CD14-positive monocyte (primary cell): ENCODE data around the gene ZXDC. TPM values are rescaled to one million over a fixed set of nuclear protein-coding genes. Genes with fewer than 3 reads are reported as not detected.

Experiments
- DNase-seq, 3 donors: peaks; one replicate each; pipeline ENCODE4 v3.0.0-alpha.2; 2011 to 2022
- H2AFZ ChIP-seq: 2 replicates; pipeline ENCODE4 v1.6.0; 2012; ENCODE audit warnings: mild to moderate bottlenecking, low read depth, low read length, inconsistent platforms; ENCODE audit not compliant: insufficient read depth, poor library complexity, severe bottlenecking
- H3K27ac ChIP-seq, 2 donors: 1 replicate in 1 of 2; 2 replicates in 1 of 2; pipeline ENCODE4 v1.5.1; 2012 to 2013; ENCODE audit warnings: low read length in 2 of 2, control low read depth in 1 of 2, inconsistent platforms in 1 of 2, low read depth in 1 of 2, mild to moderate bottlenecking in 1 of 2
- H3K27me3 ChIP-seq, 2 donors: one replicate each; pipeline versions ENCODE4 v1.6.0 to v1.6.1; 2011 to 2013; ENCODE audit warnings: low read length in 2 of 2; ENCODE audit not compliant: control insufficient read depth in 2 of 2, insufficient read depth in 2 of 2
- H3K36me3 ChIP-seq, 2 donors: replicated peaks in 1 of 2; 1 replicate in 1 of 2; 2 replicates in 1 of 2; pipeline versions ENCODE4 v1.5.1 to v1.6.1; 2012 to 2013; ENCODE audit warnings: low read length in 2 of 2, control low read depth in 1 of 2, inconsistent platforms in 1 of 2, mild to moderate bottlenecking in 1 of 2; ENCODE audit not compliant: insufficient read depth in 2 of 2, control insufficient read depth in 1 of 2
- H3K4me1 ChIP-seq, 2 donors: 1 replicate in 1 of 2; 2 replicates in 1 of 2; pipeline versions ENCODE4 v1.5.1 to v1.6.1; 2012 to 2013; ENCODE audit warnings: low read length in 2 of 2, control low read depth in 1 of 2, inconsistent platforms in 1 of 2, mild to moderate bottlenecking in 1 of 2, moderate library complexity in 1 of 2; ENCODE audit not compliant: insufficient read depth in 2 of 2, control insufficient read depth in 1 of 2
- H3K4me2 ChIP-seq: replicated peaks from 2 replicates; pipeline ENCODE3; 2012; ENCODE audit warnings: low read length, moderate library complexity, mild to moderate bottlenecking; ENCODE audit not compliant: poor library complexity, severe bottlenecking; ENCODE audit errors: extremely low read depth
- H3K4me3 ChIP-seq, 3 experiments: fragments of 200-600 bp in 1 of 3; sonication (generic) in 1 of 3; replicated peaks in 1 of 3; 1 replicate in 2 of 3; 2 replicates in 1 of 3; pipeline ENCODE4 v1.5.1; 2011 to 2013; ENCODE audit warnings: low read length in 3 of 3, mild to moderate bottlenecking in 3 of 3, control low read depth in 2 of 3, low read depth in 2 of 3, inconsistent platforms in 1 of 3, moderate library complexity in 1 of 3
- H3K79me2 ChIP-seq: 2 replicates; pipeline ENCODE4 v1.6.0; 2012; ENCODE audit warnings: mild to moderate bottlenecking, control low read depth, inconsistent platforms, low read length, moderate library complexity; ENCODE audit not compliant: insufficient read depth
- H3K9ac ChIP-seq: 2 replicates; pipeline ENCODE4 v1.6.0; 2017; ENCODE audit warnings: low read length, mild to moderate bottlenecking; ENCODE audit not compliant: insufficient read depth, poor library complexity, severe bottlenecking
- H3K9me3 ChIP-seq, 2 donors: replicated peaks in 1 of 2; 1 replicate in 1 of 2; 2 replicates in 1 of 2; pipeline versions ENCODE4 v1.5.1 to v1.6.1; 2012 to 2013; ENCODE audit warnings: low read length in 2 of 2, control low read depth in 1 of 2; ENCODE audit not compliant: control insufficient read depth in 1 of 2, insufficient read depth in 1 of 2
- H4K20me1 ChIP-seq: 2 replicates; pipeline ENCODE4 v1.6.0; 2012; ENCODE audit warnings: mild to moderate bottlenecking, low read length, control low read depth, moderate library complexity; ENCODE audit not compliant: insufficient read depth
- H3K27ac Mint-ChIP-seq, 7 donors: one replicate each; pipeline ENCODE4 v1.8.0; 2020; ENCODE audit warnings: mild to moderate bottlenecking in 7 of 7, mixed read lengths in 7 of 7, moderate library complexity in 6 of 7, inconsistent platforms in 2 of 7
- H3K27me3 Mint-ChIP-seq, 3 donors: one replicate each; pipeline ENCODE4 v1.8.0; 2021 to 2022; ENCODE audit warnings: low read depth in 3 of 3, mild to moderate bottlenecking in 3 of 3, mixed read lengths in 3 of 3, moderate library complexity in 3 of 3, inconsistent platforms in 1 of 3
- H3K36me3 Mint-ChIP-seq, 2 donors: one replicate each; pipeline ENCODE4 v1.8.0; 2020; ENCODE audit warnings: mixed read lengths in 2 of 2, inconsistent platforms in 1 of 2, mild to moderate bottlenecking in 1 of 2
- H3K4me1 Mint-ChIP-seq: one replicate; pipeline ENCODE4 v1.8.0; 2020; ENCODE audit warnings: mild to moderate bottlenecking, mixed read lengths
- H3K4me3 Mint-ChIP-seq, 2 donors: one replicate each; pipeline ENCODE4 v1.8.0; 2020; ENCODE audit warnings: mild to moderate bottlenecking in 2 of 2, mixed read lengths in 2 of 2, moderate library complexity in 1 of 2
- H3K9me3 Mint-ChIP-seq, 7 donors: one replicate each; pipeline ENCODE4 v1.8.0; 2020 to 2022; ENCODE audit warnings: mixed read lengths in 7 of 7, mild to moderate bottlenecking in 6 of 7, moderate library complexity in 6 of 7, inconsistent platforms in 2 of 7
- WGBS: methylation state at CpG from one replicate; pipeline ENCODE4 v1.1.5; 2013; ENCODE audit warnings: missing lambda C conversion rate; ENCODE audit not compliant: insufficient coverage; 5-methylcytosine and 5-hydroxymethylcytosine counted together
- intact Hi-C, 2 donors: fragments of 100-400 bp; cut with micrococcal nuclease; formaldehyde crosslinking; loops; one replicate each; pipeline versions ENCODE4 v1.15.0 to v1.15.1; 2023
- polyA plus RNA-seq, 3 donors: library from polyadenylated mRNA; depleted of rRNA in 1 of 3; unstranded in 2 of 3; stranded (reverse) in 1 of 3; fragments of 300-500 nt in 2 of 3; fragments of >200 nt in 1 of 3; fragmentation: Illumina TruSeq in 2 of 3; gene quantifications; 1 replicate in 2 of 3; 2 replicates in 1 of 3; pipeline ENCODE4 v1.2.3, GENCODE V29; 2012 to 2021
- TF ChIP-seq, protein P1 (sequence below): fragments of 200-600 bp; IDR thresholded peaks from one replicate; pipeline ENCODE4 v1.8.0; 2022; ENCODE audit warnings: antibody characterized with exemption, mild to moderate bottlenecking

ZXDC gene
- polyA plus RNA-seq, 3 donors, result 6.3 to 44.8 (median 9.7) TPM

DNA sequence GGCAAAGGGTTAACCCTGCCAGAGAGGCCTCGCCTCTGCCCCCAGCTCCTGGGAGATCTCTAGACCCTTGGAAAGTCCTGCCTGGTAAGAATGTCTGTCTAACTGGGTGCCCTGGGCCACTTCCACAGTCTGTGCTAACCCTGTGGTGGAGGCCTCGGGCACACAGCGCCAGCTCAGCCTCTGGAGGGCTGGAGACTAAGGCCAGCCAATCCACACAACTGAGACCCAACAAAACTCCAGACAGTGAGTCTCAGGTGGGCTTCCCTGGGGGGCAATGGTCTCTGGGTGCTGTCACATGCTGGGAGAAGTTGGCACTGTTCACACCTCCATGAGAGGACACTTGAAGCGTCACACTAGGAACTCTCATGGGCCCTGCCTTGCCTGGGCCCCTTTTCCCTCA, 19.5 kb downstream of the ZXDC start:
- Mint-ChIP-seq H3K9me3 (peaks cover 0 to 2% (median 0%) of the 10 kb centered on the region in 7 donors), H3K36me3 (peaks cover 75 to 85% of the 10 kb centered on the region in 2 donors), H3K27me3 (peaks cover 0 to 3% (median 0%) of the 10 kb centered on the region in 3 donors), H3K27ac (peak overlapping the region in 3 of 7 donors; percentile 11 to 57 (median 21)), H3K4me1 (no peaks in the 10 kb centered on the region), H3K4me3 (no peak overlapping the region)
- H3K4me3 ChIP-seq, result no peak overlapping the region
- H3K9me3 ChIP-seq, result no peaks in the 10 kb centered on the region
- H3K27me3 ChIP-seq, result no peaks in the 10 kb centered on the region
- no peak overlapping the region for H2AFZ ChIP-seq
- DNase-seq, result no peak
- WGBS, result 75% methylated on average over 4 of the region's 4 CpGs
- H3K4me2 ChIP-seq, result no peak overlapping the region
- intact Hi-C loops, result no loop called here
- H3K79me2 ChIP-seq, result peaks cover 85% of the 10 kb centered on the region
- TF ChIP-seq, protein P1, sequence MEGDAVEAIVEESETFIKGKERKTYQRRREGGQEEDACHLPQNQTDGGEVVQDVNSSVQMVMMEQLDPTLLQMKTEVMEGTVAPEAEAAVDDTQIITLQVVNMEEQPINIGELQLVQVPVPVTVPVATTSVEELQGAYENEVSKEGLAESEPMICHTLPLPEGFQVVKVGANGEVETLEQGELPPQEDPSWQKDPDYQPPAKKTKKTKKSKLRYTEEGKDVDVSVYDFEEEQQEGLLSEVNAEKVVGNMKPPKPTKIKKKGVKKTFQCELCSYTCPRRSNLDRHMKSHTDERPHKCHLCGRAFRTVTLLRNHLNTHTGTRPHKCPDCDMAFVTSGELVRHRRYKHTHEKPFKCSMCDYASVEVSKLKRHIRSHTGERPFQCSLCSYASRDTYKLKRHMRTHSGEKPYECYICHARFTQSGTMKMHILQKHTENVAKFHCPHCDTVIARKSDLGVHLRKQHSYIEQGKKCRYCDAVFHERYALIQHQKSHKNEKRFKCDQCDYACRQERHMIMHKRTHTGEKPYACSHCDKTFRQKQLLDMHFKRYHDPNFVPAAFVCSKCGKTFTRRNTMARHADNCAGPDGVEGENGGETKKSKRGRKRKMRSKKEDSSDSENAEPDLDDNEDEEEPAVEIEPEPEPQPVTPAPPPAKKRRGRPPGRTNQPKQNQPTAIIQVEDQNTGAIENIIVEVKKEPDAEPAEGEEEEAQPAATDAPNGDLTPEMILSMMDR, result no peak
- peak overlapping the region in 1 of 2 donors; percentile 32 for H3K27ac ChIP-seq
- H4K20me1 ChIP-seq, result peaks cover 98% of the 10 kb centered on the region
- no peak overlapping the region for H3K9ac ChIP-seq
- H3K36me3 ChIP-seq, result peaks cover 83 to 97% of the 10 kb centered on the region in 2 donors
- H3K4me1 ChIP-seq, result no peaks in the 10 kb centered on the region

DNA sequence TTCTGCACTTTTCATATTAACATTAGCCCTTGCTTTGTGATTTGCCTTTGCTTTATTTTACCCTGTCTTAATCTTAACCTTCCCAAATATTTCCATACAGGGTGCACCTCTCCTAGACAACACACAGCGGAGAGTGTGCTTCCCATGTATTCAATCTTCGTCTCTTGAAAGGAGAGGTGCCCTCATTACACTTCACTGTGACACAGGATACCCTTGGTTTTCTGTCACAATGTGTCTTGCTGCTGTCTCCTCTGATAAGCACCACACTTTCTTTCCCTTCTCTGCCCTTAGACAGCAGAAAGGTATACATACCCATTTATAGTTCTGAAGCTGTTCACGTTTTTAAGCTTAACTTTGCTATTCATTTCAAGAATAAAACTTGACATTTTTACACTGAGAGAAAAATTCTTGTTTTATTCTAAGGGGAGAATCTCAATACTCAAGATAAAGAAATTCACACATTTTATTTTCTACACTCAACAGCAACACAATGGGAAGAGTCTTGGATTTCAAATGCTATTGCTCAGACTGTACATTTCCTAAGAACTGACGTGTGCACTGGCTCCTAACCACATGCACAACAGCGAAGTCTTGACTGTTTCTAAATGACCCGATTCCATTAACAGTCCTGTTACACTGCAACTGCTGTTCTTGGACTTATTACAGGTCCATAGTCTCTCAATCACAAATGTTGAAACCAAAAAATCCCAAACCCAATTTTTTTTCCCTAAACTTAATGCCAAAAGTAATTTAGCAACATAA, 21.1 kb downstream of the ZXDC start:
- H3K9ac ChIP-seq, result no peak overlapping the region
- peaks cover 98% of the 10 kb centered on the region for H4K20me1 ChIP-seq
- DNase-seq, result no peak
- peaks cover 75% of the 10 kb centered on the region for H3K79me2 ChIP-seq
- H3K4me1 ChIP-seq, result no peaks in the 10 kb centered on the region
- no peak overlapping the region for H3K4me2 ChIP-seq
- intact Hi-C loops, result no loop called here
- H3K4me1 Mint-ChIP-seq, result no peaks in the 10 kb centered on the region
- no peak overlapping the region for H3K27ac Mint-ChIP-seq
- peaks cover 83 to 97% of the 10 kb centered on the region in 2 donors for H3K36me3 ChIP-seq
- no peaks in the 10 kb centered on the region for H3K27me3 ChIP-seq
- WGBS, result 98% methylated on average over 5 of the region's 6 CpGs
- no peak overlapping the region for H3K27ac ChIP-seq
- no peak overlapping the region for H2AFZ ChIP-seq
- H3K9me3 Mint-ChIP-seq, result peaks cover 0 to 2% (median 0%) of the 10 kb centered on the region in 7 donors
- H3K9me3 ChIP-seq, result no peaks in the 10 kb centered on the region
- H3K4me3 ChIP-seq, result no peak overlapping the region
- H3K4me3 Mint-ChIP-seq, result no peak overlapping the region
- peaks cover 0 to 3% (median 0%) of the 10 kb centered on the region in 3 donors for H3K27me3 Mint-ChIP-seq
- peaks cover 73 to 87% of the 10 kb centered on the region in 2 donors for H3K36me3 Mint-ChIP-seq
- TF ChIP-seq, protein P1, result no peak
